NT2/D1 (cell line): ENCODE data around the gene LDLR.

Experiments used
- SUZ12 ChIP-seq: IDR thresholded peaks from 2 replicates; pipeline ENCODE4 v1.6.1; 2011; ENCODE audit not compliant: insufficient read length, insufficient read depth; ENCODE audit errors: extremely low read depth
- YY1 ChIP-seq: IDR thresholded peaks from 2 replicates; pipeline ENCODE4 v1.6.1; 2011; ENCODE audit not compliant: insufficient read length, insufficient read depth
- ZNF274 ChIP-seq: IDR thresholded peaks from 2 replicates; pipeline ENCODE4 v1.6.1; 2011; ENCODE audit warnings: mild to moderate bottlenecking, low read depth, low read length

GRCh38 chr19:11127905-11128304 lies 38.6 kb downstream of the LDLR start:
- TF ChIP-seq SUZ12 (no peak), ZNF274 (no peak), YY1 (no peak)
